ENCODE measurements around the gene ARHGAP26.

DNA sequence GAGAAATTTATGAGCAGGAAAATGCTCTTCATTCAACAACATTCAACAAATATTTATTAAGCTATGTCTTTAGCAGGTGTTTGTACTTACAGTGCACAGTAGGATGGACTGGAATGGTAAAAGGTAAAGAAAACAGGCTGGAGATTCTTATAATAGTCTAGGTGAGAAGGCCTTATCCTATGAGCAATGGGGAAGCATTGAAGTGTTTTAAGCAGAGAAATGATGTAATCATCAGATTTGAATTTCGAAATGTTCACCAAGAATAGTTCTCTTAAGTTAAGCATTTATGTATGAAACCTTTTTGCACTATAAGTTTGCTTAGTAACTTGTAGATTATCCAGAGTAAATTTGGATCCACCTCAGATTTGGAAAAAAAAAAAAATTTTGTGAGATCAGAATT lies 424.0 kb downstream of the ARHGAP26 start:
- TF ChIP-seq, protein P1, sequence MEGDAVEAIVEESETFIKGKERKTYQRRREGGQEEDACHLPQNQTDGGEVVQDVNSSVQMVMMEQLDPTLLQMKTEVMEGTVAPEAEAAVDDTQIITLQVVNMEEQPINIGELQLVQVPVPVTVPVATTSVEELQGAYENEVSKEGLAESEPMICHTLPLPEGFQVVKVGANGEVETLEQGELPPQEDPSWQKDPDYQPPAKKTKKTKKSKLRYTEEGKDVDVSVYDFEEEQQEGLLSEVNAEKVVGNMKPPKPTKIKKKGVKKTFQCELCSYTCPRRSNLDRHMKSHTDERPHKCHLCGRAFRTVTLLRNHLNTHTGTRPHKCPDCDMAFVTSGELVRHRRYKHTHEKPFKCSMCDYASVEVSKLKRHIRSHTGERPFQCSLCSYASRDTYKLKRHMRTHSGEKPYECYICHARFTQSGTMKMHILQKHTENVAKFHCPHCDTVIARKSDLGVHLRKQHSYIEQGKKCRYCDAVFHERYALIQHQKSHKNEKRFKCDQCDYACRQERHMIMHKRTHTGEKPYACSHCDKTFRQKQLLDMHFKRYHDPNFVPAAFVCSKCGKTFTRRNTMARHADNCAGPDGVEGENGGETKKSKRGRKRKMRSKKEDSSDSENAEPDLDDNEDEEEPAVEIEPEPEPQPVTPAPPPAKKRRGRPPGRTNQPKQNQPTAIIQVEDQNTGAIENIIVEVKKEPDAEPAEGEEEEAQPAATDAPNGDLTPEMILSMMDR (IDR thresholded peaks at IDR 0.05): no peak
- TF ChIP-seq POLR2AphosphoS5 (IDR thresholded peaks at IDR 0.05; ENCODE audit: low read depth, low read length) (no peak), SIN3A (IDR thresholded peaks at IDR 0.05; ENCODE audit: borderline replicate concordance, insufficient read depth, low read depth, low read length) (no peak), TCF7L2 (IDR thresholded peaks at IDR 0.05; ENCODE audit: low read depth, low read length) (no peak)
- TF ChIP-seq, protein P2, sequence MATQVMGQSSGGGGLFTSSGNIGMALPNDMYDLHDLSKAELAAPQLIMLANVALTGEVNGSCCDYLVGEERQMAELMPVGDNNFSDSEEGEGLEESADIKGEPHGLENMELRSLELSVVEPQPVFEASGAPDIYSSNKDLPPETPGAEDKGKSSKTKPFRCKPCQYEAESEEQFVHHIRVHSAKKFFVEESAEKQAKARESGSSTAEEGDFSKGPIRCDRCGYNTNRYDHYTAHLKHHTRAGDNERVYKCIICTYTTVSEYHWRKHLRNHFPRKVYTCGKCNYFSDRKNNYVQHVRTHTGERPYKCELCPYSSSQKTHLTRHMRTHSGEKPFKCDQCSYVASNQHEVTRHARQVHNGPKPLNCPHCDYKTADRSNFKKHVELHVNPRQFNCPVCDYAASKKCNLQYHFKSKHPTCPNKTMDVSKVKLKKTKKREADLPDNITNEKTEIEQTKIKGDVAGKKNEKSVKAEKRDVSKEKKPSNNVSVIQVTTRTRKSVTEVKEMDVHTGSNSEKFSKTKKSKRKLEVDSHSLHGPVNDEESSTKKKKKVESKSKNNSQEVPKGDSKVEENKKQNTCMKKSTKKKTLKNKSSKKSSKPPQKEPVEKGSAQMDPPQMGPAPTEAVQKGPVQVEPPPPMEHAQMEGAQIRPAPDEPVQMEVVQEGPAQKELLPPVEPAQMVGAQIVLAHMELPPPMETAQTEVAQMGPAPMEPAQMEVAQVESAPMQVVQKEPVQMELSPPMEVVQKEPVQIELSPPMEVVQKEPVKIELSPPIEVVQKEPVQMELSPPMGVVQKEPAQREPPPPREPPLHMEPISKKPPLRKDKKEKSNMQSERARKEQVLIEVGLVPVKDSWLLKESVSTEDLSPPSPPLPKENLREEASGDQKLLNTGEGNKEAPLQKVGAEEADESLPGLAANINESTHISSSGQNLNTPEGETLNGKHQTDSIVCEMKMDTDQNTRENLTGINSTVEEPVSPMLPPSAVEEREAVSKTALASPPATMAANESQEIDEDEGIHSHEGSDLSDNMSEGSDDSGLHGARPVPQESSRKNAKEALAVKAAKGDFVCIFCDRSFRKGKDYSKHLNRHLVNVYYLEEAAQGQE (IDR thresholded peaks at IDR 0.05; ENCODE audit: insufficient read depth in 1 of 2, low read depth in 2 of 2, low read length in 1 of 2): no peak
